Vagina (tissue), 2 donors: ENCODE data around the gene PHKA1.
A peak's percentile ranks its signal among the peaks of the same experiment; 100 is the strongest.

Experiments used
- CTCF ChIP-seq, 3 experiments: fragments of 450-650 bp in 2 of 3; fragments of 200-600 bp in 1 of 3; sonication (generic) in 1 of 3; IDR thresholded peaks; one replicate each; pipeline ENCODE4 v1.5.1; 2017 to 2019; ENCODE audit warnings: antibody characterized with exemption in 3 of 3, mild to moderate bottlenecking in 2 of 3, moderate library complexity in 2 of 3
- POLR2AphosphoS5 ChIP-seq, 2 donors: sonication (generic); formaldehyde crosslinking; IDR thresholded peaks; one replicate each; pipeline ENCODE4 v1.9.0; 2017; ENCODE audit warnings: antibody characterized with exemption in 2 of 2, mild to moderate bottlenecking in 2 of 2, low read depth in 1 of 2; ENCODE audit not compliant: insufficient read depth in 1 of 2

GRCh38 chrX:72634331-72634730 lies 79.8 kb downstream of the PHKA1 start:
- TF ChIP-seq POLR2AphosphoS5 (IDR thresholded peaks at IDR 0.05; ENCODE audit: insufficient read depth in 1 of 2, low read depth in 1 of 2) (peak in 1 of 2 donors; percentile 36), CTCF (IDR thresholded peaks at IDR 0.05) (no peak)
